HG03066 (cell line): ENCODE measurements around the gene CHID1.

Experiments
- ATAC-seq: cut with Tn5 transposase; IDR thresholded peaks from one replicate; pipeline ENCODE4 v1.9.1; 2021; ENCODE audit warnings: low read depth; ENCODE audit not compliant: unreplicated experiment

The CHID1 gene

DNA sequence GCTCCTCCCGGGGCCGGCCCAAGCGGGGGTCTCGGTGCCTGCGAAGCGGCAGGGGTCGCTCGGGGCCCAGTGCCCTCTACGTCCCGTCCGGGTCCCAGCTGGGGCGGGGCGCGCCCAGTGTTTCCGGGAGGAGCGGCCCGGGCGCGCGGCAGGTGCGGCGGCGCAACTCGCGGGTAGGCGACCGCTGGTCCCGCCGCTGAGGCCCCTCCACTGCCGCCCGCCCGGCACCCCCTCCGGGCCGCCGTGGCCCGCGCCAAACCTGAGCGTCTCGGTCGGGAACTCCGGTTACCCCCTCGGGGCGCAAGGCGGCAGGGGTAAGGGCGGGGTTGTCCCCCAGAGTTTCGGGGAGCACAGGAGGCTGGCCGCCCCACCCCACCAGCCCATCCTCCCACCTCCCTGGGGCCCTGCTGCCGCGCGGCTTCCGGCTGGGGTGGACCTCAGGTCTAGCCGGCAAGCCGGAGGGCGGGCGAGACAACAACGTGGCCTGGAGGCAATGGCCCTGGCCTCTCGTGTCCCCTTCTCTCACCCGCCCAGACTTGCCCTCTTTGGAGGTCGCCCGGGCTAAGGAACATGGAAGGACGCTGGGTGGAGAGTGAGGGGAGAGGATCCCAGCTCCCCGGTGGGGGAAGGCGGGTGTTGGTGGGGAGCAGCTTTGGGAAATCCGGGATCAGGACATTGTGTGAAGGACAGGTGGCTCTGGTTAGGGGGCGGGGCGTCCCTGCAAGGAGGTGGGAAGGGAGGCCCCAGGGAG lies 83.3 kb downstream of the CHID1 start:
- ATAC-seq = no peak

DNA sequence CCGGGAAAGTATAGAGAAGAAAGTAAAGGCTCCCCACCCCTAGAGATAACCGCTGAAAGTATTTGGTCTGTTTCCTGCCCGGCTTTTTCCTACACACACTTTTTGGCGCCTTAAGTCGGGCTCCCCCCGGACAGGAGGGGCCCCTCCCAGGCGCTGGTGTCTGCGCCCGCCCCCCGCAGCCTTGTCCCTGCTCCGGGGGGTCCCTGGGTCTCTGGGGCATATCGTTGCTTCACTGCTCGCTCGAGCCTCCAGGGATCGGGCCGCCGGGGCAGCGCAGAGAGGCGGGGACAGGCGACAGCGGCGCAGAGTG lies 83.8 kb downstream of the CHID1 start:
- ATAC-seq = no peak

DNA sequence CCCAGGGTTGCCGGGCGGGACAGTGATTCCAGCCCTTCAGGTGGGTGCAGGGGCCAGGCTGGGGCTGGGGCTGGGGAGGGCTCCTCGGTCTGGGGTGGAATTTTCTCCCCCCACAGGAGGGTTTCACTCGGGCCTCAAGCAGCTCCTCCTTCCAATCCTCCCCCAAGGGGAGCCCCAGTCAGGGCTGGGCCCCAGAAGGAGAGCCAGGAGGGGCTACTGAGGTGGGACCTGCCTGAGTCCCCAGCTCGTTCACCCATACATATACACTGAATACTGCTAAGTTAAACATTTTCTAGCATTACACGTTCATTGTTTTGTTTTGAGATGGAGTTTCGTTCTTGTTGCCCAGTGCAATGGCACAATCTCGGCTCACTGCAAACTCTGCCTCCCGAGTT lies 84.4 kb downstream of the CHID1 start:
- ATAC-seq = no peak

DNA sequence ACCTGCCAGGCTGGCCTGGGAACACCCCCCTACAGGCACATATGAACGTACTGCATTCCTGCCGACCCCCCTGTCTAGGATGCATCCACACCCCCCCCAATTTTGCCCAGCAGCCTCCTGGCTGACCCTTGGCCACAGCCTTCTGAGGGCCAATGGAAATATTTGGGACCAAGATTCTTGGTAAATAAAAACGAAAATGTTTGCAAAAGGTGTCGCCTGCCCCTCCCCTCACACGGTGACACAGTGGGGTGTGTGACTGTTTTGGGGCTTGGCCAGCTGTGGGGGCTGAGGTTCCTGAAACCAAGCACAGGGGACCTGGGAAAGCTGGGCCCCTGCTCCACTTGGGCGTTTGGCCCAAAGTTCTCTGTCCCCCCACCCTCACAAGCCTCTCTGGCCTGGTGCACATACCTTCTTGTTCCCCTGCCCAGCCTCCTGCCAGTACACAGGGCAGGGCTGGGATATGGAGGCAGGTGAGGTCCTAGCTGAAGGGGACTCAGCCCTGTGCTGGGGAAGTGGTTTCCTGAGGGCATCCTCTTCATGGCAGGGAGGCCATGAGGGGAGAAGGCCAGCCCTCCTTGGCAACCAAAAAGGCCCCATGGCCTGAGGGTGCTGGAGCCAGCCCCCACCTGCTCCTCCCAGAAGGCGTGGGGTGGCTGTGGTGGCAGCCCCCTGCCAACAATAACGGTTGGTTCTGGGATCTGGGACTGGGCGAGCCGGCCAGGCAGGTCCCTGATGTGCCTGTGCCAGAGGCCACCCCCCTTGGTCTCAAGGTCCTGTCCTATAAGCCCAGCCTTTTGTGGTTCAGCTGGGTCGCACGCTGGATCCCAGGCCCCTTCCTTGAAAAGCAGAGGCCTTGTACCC lies 85.0 kb downstream of the CHID1 start:
- ATAC-seq = no peak

DNA sequence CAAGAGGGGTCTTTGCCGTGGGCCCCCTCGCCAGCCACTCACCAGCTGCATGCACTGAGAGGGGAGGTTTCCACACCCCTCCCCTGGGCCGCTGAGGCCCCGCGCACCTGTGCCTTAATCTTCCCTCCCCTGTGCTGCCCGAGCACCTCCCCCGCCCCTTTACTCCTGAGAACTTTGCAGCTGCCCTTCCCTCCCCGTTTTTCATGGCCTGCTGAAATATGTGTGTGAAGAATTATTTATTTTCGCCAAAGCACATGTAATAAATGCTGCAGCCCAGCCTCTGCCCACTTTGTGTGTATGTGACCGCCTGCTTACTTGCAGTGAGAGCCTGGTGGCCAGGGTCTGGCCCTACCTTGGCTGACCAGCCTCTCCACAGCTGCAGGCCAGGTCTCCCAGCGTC lies 85.7 kb downstream of the CHID1 start:
- no peak for ATAC-seq

DNA sequence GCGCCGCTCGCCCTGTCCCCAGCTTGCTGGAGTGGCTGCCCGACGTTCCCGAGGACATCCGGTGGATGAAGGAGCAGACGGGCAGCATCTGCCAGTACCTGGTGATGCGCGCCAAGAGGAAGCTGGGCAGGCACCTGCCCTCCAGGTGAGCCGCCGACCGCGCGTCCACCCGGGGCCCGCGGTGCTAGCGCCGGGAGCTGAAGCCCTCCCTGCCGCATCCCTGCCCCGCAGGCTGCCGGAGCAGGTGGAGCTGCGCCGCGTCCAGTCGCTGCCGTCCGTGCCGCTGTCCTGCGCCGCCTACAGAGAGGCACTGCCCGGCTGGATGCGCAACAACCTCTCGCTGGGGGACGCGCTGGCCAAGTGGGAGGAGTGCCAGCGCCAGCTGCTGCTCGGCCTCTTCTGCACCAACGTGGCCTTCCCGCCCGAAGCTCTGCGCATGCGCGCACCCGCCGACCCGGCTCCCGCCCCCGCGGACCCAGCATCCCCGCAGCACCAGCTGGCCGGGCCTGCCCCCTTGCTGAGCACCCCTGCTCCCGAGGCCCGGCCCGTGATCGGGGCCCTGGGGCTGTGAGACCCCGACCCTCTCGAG lies 86.2 kb downstream of the CHID1 start:
- ATAC-seq = no peak

DNA sequence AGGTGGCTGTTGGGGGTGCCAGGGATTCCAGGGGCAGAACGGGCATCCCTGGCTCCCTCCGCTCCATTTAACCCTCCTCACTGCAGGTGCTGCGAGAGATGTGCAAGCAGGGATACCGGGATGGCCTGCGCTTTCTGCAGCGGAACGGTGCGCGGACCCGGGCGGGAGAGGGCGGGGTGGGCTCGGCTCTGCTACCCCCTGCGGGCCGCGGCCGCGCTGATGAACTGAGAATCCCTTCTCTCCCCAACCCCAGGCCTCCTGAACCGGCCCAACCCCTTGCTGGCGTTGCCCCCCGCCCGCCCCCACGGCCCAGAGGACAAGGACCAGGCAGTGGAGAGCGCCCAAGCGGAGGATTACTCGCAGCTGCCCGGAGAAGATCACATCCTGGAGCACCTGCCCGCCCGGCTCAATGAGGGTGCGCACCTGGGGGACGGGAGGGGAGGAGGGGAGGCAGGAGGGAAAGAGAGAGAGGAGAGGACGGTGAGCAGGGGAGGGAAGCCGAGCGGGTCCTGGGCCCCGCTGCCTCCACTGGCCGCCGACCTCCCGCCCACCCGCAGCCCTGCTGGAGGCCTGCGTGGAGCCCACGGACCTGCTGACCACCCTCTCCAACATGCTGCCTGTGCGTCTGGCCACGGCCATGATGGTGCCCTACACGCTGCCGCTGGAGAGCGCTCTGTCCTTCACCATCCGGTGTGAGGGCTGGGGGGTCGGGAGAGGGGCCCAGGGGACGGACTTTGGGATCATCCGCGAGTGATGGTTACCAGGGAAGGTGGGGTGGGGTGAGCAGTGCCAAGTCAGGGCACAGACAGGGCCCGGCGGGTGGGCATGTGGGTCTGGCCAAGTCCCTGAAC lies 86.9 kb downstream of the CHID1 start:
- ATAC-seq = no peak

DNA sequence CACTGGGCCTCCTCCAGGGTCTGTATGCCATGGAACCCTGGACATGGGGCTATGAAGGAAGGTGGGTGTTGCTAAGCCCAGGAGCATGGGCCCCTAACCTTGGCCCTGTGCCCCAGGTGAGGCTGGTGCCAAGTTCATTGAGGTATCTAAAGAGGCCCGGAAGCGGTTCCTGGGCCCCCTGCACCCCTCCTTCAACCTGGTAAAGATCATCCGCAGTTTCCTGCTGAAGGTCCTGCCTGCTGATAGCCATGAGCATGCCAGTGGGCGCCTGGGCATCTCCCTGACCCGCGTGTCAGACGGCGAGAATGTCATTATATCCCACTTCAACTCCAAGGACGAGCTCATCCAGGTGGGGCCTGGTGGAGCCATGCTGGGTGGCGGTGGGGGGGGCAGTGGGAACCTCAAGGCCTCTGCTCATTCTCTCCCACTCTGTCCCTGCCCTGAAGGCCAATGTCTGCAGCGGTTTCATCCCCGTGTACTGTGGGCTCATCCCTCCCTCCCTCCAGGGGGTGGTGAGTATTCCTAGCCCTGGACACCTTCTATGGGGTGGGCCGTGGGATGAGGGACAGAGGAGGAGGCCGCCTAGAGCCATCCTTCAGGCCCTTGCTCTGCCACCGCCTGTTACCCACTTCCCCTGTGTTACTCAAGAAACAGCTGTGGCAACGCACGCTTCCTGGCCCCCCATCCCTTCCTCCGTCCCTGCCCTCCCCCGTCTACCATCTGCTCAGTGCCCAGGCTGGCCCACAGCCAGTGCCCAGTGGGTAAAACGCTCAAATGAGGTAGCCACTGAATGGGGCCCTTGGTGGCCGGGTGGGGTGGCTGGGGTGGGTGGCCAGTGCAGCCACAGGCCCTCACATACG lies 88.9 kb downstream of the CHID1 start:
- ATAC-seq = no peak

DNA sequence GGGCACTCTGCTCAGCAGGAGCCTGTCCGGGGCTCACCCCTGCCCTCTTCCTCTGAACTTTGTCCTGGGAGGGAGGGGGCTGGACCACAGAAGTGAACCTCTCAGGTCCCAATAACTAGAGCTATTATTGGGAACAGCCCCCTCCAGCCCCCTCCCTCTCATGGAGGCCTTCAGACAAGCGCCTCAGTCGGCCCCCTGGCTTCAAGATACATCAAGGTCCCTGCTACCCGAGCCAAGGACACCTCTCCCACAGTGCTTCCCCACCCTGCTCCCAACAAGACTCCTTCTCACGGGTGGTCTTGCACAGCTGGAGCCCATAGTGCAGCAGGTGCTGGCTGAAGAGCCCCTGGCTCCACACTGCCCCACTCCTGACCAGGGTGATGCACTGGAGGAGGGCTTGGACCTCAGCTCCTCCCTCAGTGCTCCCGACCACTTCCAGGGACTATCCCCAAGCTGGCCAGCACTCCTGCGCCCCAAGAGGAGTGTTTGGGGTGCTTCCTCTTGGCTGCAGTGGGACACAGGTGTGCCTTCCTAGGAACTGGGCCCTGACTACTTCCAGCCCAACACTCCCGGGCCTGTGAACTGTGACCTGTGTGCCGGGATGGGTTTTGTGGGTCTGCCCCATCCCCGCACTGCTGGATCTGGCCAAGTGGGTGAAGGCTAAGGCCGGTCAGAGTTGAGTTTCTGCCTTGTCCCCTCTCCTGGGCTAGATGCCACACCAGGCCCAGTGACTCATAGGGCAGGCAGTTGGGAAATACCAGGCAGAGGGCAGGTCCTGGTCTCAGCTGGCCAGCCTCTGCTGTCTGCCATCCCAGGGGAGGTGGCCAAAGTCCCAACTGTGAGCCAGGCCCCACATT lies 89.7 kb downstream of the CHID1 start:
- no peak for ATAC-seq

DNA sequence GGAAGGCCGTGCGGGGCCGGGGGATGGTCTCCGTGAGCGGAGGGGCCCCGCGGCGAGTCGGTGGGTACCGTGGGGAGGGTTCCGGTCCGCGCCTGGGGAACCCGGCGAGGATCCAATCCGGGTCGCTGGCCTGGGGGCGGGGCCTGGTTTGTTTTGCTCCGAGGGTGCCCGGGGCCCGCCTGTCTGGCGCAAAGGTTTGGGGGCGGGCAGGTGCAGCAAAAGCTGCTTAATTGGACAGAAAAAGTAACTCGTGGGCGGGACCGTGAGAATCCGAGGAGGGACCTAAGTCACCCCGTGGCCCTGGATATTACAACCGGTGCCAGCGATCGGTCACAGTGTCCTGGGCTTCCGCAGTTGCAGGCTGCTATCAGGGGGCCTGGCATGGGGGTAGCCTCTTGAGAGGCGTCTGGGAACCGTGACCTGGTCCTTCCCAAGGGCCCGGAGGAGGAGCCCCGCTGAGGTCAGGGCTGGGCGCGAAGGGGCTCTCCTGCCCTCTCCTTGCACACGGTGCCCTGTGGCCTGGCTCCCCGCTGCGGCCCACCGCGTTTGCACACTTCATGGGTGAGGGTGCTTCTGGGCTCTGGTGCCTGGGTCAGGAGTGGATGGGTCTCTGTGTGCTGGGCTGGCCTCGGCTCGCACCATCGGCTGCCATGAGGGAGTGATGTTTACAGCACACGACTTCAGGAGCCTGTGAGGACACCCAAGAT lies 90.5 kb downstream of the CHID1 start:
- peak; percentile 69 for ATAC-seq

DNA sequence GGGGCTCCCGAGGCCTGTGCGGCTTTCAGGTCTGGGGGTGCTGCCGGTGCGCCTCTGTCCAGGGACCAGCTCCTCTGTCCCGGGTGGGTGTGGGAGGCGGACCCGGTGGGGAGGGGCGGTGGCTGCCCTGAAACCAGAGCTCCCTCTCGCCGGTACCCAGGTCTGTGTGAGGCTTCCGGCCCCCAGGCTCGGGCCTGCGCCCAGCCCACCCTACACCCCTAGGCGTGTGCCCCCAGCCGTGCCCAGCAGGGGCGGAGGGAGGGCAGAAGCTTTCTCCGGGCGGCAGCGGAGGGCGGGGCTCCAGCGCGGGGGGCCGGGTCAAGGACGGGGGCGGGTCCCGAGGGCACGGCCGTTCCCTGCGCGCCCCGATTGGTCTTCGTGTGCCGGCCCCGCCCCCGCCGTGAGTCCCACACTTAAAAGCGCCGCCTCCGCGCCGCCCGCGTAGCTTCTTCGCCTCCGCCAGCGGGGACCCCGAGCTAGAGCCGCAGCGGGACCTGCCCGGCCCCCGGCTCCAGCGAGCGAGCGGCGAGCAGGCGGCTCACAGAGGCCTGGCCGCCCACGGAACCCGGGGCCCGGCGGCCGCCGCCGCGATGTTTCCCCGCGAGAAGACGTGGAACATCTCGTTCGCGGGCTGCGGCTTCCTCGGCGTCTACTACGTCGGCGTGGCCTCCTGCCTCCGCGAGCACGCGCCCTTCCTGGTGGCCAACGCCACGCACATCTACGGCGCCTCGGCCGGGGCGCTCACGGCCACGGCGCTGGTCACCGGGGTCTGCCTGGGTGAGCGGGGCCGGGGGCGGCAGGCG lies 91.3 kb downstream of the CHID1 start:
- peak; percentile 72 for ATAC-seq

DNA sequence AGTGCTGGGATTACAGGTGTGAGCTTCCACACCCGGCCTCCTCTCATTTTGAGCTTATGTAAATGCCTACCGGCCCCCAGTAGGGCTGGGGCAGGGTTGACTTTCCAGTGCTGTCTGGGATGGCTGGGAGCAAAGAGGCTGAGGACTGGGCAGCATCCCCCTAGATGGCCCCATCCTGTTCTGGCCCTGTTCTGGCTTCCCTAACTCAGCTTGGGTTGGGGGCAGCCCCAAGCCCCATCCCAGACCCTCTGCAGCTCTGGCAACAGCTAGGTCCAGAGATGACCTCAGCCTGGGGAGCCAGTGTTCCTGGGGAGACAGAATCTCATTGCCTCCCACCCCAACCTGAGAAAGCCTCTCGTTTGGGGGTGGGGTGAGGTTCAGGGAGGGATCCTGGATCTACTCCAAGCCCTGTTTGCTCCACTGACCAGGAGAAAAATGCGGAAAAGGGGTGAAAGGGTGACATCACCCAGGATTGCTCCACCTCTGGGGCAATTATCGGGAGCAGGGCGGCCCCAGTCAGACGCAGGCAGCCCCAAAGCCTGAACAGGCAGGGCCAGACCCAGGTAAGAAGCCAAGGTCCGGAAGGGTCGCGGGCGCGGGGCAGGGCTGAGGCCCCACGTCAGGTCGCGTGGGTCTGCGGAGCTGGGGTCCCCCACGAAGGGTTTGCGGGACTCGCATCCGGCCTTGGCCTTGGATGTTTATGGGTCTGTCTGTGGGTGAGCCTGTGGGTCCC lies 92.0 kb downstream of the CHID1 start, which contains the start of gene PNPLA2:
Gene PNPLA2, plus strand, starts transcription at position 519 of the 733 bp plus-strand sequence. CDS start 805 bp downstream, outside the sequence.
- no peak for ATAC-seq
